Activated effector memory CD4-positive, alpha-beta T cell treated with Interleukin-2 at 50 U/mL for 16 hours (primary cell): Measurements from ENCODE around the gene GIPC2.
"Not testable (repeated sequence)": the region's sequence is repeated elsewhere in the genome, so short reads cannot be mapped to it uniquely, and the experiment has no call there.

Source experiments
- DNase-seq: peaks from one replicate; pipeline ENCODE4 v3.0.0-alpha.2; 2020

The GIPC2 gene

DNA sequence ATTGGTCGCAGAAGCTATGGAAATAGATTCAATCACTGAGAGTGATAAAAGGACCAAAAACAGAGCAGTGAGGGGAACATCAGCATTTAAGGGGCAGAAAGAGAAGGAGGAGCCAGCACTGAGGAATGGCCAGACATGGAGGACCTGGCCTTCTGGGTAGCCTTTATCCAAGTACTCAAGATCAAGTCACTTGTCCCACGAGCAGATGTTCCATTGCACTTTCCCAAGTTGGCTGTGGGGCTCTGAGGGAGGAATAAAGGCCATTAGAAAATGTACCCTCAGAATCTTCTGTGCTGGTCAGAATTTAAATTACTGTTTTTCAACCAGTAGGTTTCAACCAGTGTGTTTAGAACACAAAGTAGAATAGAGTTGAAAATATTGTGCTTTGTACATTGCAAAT is 55.3 kb downstream of the GIPC2 start:
- DNase-seq = no peak

DNA sequence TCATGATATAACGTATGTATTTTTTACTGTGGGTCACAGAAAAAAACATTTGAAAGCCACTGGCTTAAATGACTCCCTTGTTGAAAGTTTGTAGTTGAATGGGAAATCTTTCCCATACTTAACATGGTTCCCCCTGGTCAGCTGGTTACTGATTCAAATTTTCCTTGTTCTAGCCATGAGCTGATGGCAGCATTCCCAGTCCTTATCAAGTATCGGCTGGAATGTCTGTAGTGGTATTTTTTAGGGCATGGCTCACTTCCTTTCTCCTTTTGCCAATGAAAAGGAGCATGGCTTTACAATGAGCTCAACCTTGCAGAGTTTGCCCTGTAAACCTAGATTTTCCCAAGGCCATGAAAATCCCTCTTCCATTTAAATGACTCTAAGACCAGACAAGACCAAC is 55.7 kb downstream of the GIPC2 start:
- DNase-seq = no peak

DNA sequence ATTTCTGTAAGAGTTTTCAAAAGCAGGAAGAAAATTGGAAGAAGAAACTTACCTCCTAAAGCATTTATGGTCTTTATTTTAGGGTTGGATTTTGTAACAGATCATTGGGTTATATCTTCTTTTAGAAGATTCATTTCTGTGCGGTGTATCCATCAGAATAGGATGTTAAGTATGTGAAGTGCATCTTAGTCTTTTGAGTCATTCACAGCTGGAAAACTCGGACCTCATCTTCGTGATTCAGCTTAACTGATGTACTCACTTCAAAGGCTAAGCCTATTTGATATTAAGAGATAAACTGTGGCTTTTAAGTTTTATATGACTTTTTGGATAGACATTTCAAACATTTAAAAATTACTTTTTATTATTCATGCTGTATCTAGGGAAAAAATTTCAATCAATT is 56.3 kb downstream of the GIPC2 start:
- no peak for DNase-seq

DNA sequence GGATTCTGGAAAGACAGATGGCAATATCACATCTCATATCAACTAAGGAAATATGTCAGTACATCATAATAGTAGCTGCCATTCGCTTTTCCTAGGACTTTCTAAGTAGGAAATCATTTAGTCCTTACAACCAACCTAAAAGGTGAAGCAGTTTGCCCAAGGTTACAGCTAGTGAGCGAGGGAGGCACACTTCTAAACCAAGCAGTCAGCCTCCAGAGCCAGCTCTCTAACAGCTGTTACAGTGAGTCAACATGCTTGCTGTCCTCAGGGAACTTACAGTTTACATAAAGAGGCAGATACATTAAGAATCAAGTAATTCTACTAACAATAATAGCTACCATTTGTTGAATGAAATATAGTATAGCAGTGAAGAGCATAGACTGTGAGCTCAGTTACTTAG is 57.1 kb downstream of the GIPC2 start:
- DNase-seq = no peak

DNA sequence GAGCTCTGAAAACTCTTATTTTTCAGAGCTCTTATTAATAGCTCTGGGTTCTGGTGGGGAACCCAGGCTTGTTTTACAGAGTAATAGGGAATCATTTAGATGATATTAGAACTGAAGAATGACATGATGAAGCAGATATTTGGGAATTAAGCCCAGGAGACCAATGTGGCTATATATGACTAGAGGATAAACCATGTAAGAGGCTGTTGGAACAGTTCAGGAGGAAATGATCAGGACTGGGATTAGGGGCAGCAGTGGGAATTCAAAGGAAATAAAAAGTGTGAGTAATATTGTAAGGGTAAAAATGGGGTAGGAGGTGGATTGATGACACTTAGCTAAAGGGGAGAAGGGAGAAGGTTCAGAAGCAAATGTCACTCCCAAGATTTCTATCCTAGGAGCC is 58.6 kb downstream of the GIPC2 start:
- no peak for DNase-seq

DNA sequence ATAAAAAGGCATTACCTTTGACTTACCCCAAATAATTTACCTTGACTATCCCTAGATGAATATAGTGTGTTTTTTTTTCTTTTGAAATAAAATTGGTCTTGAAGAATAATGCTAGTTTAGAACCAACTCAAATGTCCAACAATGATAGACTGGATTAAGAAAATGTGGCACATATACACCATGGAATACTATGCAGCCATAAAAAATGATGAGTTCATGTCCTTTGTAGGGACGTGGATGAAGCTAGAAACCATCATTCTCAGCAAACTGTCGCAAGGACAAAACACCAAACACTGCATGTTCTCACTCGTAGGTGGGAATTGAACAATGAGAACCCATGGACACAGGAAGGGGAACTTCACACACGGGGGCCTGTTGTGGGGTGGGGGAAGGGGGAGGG is 63.9 kb downstream of the GIPC2 start:
- DNase-seq = not testable (repeated sequence)

DNA sequence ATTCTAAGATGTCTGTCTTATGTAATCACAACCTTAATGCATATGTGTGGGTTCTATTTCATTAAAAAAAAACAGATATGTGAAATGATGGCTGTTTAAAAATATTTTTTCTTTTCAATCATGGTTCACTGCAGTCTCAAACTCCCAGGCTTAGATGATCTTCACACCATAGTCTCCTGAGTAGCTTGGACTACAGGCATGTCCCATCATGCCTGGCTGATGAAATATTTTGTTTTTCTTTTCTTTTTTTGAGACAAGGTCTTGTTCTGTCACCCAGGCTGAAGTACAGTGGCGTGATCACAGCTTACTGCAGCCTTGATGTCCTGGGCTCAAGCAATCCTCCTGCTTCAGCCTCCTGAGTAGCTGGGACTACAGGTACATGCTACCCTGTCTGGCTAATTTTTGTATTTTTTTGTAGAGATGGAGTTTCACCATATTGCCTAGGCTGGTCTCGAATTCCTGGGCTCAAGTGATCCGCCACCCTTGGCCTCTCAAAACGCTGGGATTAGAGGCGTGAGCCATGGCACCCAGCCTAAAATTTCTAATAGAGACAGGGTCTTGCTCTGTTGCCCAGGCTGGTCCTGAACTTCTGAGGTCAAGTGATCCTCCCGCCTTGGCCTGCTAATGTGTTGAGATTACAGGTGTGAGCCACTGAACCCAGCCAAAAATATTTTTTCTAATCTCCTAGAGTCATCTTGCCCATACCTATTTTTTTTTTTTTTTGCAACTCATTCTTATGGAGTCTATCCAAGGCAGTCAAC is 67.6 kb downstream of the GIPC2 start:
- DNase-seq = no peak

DNA sequence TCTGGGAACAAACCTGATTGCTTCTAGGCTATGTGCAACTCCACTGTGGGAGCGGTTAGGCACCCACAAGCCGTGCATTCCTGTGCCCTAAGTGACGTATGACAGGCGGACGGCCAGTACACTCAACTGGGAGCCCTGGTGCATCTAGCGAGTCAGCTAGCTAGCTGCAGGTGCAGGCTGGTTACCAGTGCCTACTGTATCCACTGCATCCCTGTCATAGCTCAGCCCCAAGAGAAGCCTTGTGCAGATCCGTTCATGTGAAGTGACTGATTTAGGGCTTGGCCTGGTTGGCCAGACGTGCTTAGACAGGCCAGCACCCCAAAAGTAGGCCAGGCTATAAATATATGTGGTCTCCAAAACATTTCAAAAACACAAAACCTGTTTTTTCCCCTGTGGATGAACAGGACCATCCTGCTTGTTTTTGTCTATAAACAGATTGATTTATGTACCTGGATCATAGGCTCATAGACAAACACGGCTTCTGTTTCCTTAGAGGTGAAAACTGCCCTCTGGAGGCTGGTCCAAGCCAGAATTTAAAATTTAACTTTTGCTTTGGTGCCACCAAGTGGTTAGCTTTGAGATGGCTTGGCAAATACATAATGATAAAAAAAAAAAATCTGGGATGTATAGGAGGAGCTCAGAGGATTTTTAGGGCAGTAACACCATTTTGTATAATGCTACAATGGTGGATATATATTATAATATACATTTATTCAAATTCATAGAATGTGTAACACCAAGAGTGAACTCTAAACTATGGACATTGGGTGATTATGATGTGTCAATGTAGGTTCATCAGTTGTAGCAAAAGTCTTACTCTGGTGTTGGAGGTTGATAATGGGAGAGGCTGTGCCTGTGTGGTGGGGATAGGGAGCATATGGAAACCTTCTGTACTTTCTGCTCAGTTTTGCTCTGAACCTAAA is 68.5 kb downstream of the GIPC2 start:
- peak; percentile 7 for DNase-seq

DNA sequence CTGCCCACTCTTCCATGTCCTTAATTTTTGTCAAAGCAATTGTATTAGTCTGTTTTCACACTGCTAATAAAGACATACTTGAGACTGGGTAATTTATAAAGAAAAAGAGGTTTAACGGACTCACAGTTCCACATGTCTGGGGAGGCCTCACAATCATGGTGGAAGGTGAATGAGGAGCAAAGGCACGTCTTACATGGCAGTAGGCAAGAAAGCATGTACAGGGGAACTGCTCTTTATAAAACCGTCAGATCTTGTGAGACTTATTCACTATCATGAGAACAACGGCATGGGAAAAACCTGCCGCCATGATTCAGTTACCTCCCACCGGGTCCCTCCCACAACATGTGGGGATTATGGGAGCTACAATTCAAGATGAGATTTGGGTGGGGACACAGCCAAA is 74.7 kb downstream of the GIPC2 start:
- DNase-seq = not testable (repeated sequence)

DNA sequence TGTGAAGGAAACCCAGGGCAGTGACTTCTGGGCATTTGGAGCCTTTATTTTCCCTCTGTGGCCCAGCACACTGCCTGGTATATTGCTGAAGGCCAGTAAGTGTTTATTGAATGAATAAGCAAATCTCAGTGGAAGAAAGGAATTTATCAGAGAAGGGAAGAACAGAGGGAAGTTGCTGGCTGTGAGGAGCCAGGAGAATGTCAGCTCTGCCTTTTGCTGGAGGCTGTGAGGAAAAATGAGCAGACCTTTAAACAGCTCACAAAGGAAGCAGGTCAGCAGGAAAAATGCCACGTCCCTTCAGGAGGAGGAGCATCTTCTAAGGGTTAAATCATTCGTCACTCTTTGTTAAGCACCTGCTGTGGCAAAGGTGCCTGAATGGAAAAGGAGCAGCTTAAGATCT is 75.9 kb downstream of the GIPC2 start:
- no peak for DNase-seq

DNA sequence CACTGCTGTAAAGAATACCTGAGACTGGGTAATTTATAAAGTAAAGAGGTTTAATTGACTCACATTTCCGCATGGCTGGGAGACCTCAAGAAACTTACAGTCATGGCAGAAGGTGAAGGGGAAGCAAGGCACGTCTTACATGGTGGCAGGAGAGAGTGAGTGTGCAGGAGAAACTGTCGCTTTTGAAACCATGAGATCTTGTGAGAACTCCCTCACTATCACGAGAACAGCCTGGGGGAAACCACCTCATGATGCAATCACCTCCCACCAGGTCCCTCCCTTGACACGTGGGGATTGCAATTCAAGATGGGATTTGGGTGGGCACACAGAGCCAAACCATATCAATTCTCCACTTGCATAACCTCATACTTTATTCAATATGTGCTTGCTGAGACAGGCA is 76.6 kb downstream of the GIPC2 start:
- no peak for DNase-seq

DNA sequence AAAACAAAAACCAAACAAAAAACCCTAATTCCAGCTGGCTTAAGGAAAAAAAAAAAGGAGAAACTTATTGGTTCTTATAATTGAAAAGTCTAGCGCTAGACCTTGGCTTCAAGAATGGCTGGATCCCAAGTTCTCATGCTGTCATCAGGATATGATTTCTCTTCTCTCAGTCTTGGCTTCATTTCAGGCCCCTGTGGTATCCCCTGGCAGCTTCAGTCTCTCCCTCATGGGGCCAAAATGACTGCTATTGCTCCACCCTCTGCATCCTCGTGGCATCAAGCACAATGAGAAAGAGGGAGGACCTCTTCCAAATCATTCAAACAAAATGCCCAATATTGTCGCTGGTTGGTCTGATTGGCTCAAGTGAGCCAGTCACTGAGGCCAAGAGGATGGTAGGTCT is 80.7 kb downstream of the GIPC2 start:
- DNase-seq = no peak

DNA sequence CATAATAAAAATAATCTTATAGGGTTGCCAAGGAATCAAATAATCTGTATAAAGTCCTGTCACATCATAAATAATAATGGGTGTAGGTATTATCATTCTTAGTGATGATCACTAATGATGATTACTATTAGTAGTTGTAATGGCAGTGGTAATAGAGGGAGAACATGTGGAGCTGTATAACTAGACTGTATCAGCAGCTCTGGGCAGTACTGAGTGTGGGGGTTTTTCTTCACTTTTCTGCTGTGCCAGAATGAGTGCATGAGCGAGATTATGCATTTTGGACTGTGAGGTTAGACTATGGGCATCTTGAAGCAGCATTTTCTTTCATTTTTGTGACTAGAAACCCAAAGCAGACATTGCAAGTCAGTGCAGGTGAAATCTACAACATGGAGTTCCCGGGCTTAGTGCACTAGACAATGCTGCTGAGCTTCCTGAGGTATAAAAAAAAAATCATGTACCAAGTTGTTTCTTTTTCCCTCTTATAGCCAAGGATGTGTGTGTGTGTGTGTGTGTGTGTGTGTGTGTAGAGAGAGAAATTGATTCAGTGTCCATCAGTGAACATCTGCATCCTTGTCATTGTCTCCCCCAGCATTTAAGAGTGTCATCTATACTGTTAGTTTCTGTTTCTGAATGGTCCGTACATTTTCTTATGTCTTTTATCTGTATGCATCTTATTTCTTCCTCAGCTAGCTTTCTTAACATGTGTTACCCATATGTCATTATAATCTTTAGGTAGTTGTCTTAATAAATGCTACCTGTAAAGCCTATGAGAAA is 86.6 kb downstream of the GIPC2 start:
- DNase-seq = no peak

DNA sequence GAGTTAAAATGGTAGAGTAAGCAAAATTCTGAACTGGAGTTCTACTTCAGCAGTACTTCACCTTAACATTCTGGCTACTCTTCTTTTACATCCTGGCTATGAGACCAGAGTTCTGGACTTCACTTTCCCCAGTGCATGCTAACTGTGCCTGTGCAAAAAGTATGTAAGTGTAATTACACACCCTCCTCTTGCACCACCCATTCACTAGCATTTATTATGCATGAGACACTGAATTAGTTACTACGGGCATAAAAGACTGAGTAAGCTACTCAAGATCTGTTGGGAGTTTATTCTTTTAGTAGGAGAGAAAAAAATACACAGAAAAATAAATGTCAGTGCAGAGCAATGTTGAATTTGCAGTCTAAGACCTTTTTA is 87.2 kb downstream of the GIPC2 start:
- DNase-seq = no peak

DNA sequence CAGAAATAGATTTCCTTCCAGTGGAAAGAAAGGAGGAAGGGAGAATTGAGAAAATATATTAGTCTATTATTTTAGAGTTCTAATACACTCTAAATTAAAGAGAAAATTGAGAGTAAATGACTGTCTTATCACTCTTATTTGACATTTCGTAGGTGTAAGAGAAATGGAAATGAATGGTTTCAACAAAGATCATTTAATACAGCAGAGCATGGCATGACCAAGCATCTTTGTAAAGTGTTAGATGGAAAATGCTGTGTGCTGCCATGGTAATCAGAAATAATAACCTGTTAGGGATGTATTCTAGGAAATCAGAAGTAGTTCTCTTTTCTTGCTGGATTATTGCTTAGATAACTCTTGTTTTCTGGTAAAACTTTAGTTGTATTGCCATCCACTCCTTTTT is 90.9 kb downstream of the GIPC2 start:
- DNase-seq = no peak

DNA sequence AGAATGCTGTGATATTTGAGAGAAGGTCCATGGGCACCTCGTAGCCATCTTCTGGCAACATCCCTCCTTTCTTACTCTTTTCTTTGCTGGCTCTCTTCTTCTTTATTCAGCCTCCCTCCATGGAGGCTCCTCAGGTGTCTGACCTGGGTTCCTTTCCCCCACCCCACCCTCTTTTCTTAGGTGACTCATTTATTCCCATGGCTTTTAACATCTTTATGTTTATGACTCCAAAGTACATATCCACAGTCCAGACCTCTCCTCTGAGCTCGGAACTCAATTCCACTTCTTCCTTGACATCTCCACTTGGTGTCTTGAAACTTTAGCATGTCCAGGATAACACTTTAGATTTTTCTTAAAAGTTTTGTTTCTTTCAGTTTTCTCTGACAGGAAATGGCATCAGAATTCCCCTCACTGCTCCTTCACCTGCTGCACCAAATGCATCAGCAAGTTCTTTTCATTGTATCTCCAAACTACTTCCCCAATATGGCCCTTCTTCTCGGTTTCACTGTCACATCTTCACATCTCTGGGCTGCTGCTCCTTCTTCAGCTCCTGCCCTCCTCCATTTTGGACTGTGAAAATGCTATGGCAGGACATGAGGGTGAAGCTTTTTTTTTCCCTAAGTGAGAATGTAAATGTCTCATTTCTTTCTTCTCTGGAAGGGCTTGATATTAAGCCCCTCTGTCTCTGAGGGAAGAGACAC is 95.9 kb downstream of the GIPC2 start:
- no peak for DNase-seq

DNA sequence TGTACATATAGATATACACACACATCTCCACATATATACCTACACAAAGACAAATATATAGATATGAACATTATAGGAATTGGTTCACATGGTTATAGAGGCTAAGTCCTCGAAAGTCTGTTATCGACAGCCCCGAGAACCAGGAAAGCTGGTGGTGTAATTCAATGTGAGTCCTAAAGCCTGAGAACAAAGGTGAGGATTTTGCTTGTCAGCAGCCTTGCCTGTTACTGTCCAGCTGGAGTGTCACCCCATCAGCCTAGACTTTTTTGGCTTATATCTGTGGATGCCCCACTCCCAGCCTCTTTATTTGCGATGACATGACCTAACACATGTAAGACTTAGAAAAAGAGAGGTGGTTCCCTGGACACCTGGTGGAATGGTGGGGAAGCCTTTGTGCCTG is 97.0 kb downstream of the GIPC2 start:
- no peak for DNase-seq

DNA sequence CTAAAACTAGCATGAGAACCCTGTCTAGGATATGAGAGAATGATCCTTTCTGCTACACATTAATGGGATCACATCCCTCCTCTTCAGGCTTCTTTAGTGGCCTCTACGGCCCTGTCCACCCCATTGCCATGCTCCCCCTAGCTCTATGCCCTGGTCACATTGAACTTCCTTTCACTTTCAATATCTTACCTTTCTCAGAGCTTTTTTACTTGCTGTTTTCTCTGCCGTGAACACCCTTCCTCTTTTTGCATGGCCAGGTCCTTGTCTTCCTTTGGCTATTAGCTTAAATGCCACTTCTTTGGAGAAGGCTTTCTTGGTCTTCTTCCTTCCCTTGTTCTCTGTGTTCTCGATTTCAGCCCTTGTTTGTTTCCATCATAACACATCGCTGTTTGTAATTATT is 97.4 kb downstream of the GIPC2 start:
- DNase-seq = no peak

DNA sequence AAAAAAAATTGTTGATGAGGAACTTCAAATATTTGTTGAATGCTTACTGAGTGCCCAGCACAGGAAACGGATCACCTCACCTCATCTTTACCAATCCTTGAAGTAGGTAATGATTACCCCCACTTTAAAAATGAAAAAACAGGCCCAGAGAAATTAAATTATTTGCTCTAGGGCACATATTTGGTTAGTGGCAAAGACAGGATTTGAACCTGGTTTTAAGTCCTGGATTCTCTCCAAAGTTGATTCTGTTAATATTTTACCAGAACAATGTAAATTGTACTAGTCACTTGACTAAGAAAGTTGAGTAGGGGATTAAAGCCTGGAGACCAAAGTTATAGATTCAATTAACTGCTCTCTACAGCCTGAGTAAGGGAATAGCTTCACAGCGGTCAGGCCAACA is 97.9 kb downstream of the GIPC2 start:
- DNase-seq = no peak

DNA sequence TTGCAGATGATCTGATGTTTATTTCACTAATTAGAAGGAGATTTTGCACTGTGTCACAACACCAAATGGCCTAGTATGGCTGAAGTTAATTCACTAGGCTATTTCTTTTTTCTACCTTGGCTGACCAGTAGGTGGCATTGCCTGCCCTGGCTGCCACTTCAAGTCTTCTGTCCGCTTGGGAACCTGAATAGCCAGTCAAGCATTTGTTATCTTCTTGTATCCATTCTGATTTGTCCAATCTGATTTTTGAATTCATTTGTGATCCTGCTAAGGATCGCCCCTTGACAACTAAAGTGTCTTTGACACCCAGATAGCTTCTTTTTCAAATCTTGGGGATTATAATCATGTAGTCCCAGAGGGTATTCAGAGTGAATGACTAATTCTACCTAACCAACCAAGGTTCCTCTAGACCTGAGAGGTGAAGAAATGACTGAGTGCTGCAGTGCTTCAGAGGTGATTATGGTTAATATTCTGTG is 99.4 kb downstream of the GIPC2 start:
- no peak for DNase-seq

DNA sequence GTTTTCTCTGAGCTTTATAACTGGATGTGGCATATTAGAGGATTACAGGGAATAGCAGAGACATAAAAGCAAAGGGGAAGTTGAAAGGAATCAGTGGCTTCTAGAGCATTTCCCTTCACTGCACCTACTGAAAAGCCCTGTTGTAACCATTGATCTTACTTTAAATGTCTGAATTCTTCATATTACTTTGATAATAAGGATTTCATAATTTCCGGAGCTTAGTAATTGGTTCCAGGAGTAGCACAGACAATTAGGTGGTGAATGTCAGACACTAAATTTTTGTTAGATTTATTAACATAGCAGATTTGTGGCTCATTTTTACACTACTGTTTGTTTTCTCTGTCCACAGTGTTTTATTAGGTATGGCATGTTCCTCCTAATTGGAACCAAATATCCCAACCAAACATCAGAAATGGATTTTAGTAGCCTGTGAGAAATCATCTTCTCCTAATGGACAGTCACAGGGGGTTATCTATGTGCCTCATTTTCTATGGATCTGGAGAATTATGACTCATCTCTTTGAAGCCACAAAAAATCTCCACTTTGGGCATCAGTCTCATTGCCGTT is 100.5 kb downstream of the GIPC2 start:
- DNase-seq = no peak

DNA sequence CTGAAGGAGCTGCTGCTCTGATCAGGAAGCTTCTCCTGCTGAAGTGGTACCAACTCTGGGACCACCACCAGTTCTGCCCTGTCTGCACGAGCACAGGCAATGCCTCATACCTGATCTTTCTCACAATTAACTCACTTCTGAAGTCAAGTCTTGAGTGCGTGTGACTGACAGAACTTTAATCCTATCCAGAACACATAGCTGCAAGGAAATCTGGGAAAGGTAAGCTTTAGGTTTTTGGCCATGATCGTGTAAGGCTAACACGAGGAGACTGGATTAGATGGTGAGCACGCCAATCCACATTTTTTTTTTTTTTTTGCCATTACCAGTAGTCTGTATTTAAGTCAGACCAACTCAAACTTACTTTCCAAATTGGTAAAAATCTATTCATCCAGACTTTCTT is 101.3 kb downstream of the GIPC2 start:
- no peak for DNase-seq
